ENCODE results near the gene GSDME. TPM values are rescaled to one million over a fixed set of nuclear protein-coding genes. Genes with fewer than 3 reads are reported as not detected.

Gene GSDME
- total RNA-seq, 3 donors from 2014 or later: 12.3 to 33.5 (median 15.1) TPM

DNA sequence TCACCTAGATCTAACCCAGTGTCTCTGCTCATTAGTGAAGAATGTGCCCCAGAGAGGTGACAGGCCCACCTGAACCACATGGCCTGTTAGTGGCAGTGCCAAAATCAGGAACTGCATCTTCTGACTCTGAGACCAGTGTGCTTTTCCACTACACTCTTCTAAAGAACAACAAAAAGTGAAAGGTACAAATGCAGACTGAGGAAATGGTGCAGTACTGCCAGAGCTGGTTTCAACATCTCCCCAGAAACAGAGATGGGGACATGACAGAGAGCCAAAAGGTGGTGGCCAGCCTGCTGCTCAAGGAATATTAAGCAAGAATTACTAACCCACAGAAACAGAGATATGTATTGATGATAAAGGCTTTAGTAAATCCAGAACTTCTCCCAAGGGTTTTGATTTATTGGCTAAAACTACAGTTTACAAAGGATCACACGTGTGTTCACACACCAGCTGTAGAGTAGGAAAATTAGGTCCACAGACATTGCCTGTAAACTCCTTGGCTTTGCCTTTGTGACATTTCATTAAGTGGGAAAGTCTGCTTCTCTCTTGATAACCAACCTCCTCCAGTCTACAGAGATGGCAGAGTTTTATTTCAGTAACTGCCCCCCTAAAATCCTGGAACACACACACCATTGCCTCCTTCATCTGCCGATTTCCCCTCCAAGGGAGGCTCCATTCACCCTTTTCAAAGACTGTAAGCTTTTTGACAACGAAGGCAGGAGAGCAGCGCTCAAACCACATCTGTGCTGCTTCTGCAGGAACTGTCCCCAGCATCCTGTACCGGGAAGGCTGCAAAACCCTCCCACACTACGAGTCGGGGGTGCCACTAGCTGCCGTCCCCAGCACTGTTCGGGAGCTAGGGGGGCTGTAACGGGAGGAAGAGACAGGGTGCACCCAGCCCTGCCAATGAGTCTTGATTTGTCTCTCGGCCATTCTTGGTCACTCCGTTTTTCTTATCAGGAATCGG is 29.8 kb downstream of the GSDME start:
- intact Hi-C loops (cut with DNase I; ENCODE audit: low total_unique reads): no loop called here
- TF ChIP-seq POLR2AphosphoS5 (IDR thresholded peaks at IDR 0.05) (peak in 1 of 3 donors; percentile 45), POLR2A (IDR thresholded peaks at IDR 0.05) (no peak)
- TF ChIP-seq, protein P1, sequence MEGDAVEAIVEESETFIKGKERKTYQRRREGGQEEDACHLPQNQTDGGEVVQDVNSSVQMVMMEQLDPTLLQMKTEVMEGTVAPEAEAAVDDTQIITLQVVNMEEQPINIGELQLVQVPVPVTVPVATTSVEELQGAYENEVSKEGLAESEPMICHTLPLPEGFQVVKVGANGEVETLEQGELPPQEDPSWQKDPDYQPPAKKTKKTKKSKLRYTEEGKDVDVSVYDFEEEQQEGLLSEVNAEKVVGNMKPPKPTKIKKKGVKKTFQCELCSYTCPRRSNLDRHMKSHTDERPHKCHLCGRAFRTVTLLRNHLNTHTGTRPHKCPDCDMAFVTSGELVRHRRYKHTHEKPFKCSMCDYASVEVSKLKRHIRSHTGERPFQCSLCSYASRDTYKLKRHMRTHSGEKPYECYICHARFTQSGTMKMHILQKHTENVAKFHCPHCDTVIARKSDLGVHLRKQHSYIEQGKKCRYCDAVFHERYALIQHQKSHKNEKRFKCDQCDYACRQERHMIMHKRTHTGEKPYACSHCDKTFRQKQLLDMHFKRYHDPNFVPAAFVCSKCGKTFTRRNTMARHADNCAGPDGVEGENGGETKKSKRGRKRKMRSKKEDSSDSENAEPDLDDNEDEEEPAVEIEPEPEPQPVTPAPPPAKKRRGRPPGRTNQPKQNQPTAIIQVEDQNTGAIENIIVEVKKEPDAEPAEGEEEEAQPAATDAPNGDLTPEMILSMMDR (IDR thresholded peaks at IDR 0.05): no peak
- Histone ChIP-seq H3K27me3 (no peaks in the 10 kb centered on the region), H3K4me3 (no peak overlapping the region), H3K4me1 (no peaks in the 10 kb centered on the region), H3K27ac (peak overlapping the region in 1 of 2 donors; percentile 32), H3K36me3 (no peaks in the 10 kb centered on the region), H3K9me3 (no peaks in the 10 kb centered on the region)
- DNase-seq (ENCODE audit: low spot score in 2 of 2): peak in 1 of 2 donors; percentile 22

DNA sequence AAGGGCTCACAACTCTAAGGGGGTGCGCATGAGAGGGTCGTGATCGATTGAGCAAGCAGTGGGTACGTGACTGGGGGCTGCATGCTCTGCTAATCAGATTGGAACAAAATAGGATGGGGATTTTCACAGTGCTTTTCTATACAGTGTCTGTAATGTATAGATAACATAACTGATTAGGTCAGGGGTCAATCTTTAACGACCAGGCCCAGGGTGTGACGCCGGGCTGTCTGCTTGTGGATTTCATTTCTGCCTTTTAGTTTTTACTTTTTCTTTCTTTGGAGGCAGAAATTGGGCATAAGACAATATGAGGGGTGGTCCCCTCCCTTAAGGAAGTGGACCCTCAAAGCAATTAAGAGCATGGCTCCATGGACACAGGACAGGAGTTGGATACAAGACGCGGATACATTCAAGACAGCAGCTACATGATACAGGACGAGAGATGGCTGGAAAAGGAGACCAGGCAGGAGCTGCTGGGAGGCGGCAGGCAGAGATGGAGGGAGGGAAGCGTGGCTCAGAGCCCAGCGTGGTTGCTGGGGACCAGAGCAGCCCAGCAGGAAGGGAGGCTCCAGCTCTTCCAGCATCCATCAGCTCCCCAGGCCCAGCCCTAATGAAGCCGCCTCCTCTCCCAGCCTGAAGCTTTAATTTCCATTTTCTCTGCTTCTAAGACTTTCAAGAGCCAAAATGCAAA is 31.6 kb downstream of the GSDME start:
- no peak for TF ChIP-seq POLR2A (IDR thresholded peaks at IDR 0.05)
- TF ChIP-seq POLR2AphosphoS5 (IDR thresholded peaks at IDR 0.05): no peak
- TF ChIP-seq, protein P1 (IDR thresholded peaks at IDR 0.05): no peak
- no peaks in the 10 kb centered on the region for H3K4me1 ChIP-seq
- H3K36me3 ChIP-seq: no peaks in the 10 kb centered on the region
- intact Hi-C loops (cut with DNase I; ENCODE audit: low total_unique reads): loop anchor here (2.0 kb wide), 1 partner anchor 57 kb away; no protein-coding TSS in a partner anchor
- H3K9me3 ChIP-seq: no peaks in the 10 kb centered on the region
- no peaks in the 10 kb centered on the region for H3K27me3 ChIP-seq
- H3K27ac ChIP-seq: no peak overlapping the region
- peak in 1 of 2 donors; percentile 1 for DNase-seq (ENCODE audit: low spot score in 2 of 2)
- no peak overlapping the region for H3K4me3 ChIP-seq

GRCh38 chr7:24724451-24725190 is 32.6 kb downstream of the GSDME start:
- intact Hi-C loops (cut with DNase I; ENCODE audit: low total_unique reads): loop anchor here (2.0 kb wide), 1 partner anchor 58 kb away; no protein-coding TSS in a partner anchor
- Histone ChIP-seq H3K4me3 (no peak overlapping the region), H3K27me3 (no peaks in the 10 kb centered on the region), H3K4me1 (no peaks in the 10 kb centered on the region), H3K36me3 (no peaks in the 10 kb centered on the region), H3K27ac (no peak overlapping the region), H3K9me3 (no peaks in the 10 kb centered on the region)
- TF ChIP-seq POLR2AphosphoS5 (IDR thresholded peaks at IDR 0.05): no peak
- TF ChIP-seq, protein P1 (IDR thresholded peaks at IDR 0.05): no peak
- no peak for TF ChIP-seq POLR2A (IDR thresholded peaks at IDR 0.05)
- DNase-seq (ENCODE audit: low spot score in 2 of 2): no peak

DNA sequence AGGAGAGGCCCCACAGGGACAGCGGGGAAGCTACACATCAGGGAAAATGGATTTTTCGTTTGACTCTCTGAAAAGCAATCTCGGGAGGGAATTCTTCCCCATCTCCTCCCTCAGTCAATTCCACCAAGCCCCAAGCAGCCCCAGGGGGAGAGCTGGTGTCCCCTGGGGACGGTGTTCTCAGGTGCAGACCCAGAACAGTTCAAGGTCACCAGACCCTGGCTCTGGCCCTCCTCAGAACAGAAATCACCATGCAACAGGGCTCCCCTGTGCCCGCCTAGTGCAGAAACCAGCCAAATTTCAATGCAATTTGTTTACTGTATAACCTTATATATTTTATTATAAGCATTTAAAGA is 34.1 kb downstream of the GSDME start:
- no peak for DNase-seq (ENCODE audit: low spot score in 2 of 2)
- Histone ChIP-seq H3K4me1 (no peaks in the 10 kb centered on the region), H3K9me3 (no peaks in the 10 kb centered on the region), H3K36me3 (no peaks in the 10 kb centered on the region), H3K27me3 (no peaks in the 10 kb centered on the region), H3K27ac (no peak overlapping the region), H3K4me3 (no peak overlapping the region)
- intact Hi-C loops (cut with DNase I; ENCODE audit: low total_unique reads): no loop called here
- TF ChIP-seq, protein P1 (IDR thresholded peaks at IDR 0.05): no peak
- TF ChIP-seq POLR2AphosphoS5 (IDR thresholded peaks at IDR 0.05) (no peak), POLR2A (IDR thresholded peaks at IDR 0.05) (no peak)
